ENCODE measurements around the gene SCNN1B. TPM values are rescaled to one million over a fixed set of nuclear protein-coding genes. Genes with fewer than 3 reads are reported as not detected.

The SCNN1B gene
- total RNA-seq, 1 donor from 2014 or later, result not detected

- intact Hi-C loops (cut with DNase I), result no loop called here
- peak; percentile 9 for DNase-seq (ENCODE audit: low spot score)
These were observed 16.5 kb downstream of the SCNN1B start for GRCh38 chr16:23318639-23319038.

DNA sequence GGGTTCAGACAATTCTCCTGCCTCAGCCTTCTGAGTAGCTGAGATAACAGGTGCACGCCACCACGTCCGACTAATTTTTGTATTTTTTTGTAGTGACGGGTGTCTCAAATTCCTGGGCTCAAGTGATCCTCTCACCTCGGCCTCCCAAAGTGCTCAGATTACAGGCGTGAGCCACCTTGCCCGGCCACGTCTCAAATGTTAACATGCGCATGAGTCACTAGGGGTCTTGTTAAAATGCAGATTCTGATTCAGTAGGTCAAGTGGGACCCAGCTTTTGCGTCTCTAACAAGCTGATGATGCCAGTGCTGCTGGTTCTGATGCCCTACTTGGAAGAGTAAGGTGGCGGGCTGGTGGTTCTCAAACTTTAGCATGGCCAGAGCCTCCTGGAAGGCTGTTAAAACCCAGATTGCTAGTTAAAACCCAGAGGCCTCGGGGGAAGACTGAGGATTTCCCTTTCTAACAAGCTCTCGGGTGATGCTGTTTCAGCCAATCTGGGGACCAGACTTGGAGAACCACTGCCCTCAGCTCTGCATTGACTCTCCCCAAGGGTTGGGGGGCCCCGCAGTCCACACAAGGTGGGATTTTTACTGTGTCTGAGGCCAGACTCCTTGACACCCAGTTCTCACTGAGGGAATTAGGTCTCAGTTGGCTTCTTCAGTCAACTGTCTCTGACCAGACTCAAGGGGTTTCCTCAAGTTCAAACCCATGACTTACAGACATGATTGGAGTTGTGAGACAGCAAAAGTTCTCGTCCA, 17.9 kb downstream of the SCNN1B start:
- intact Hi-C loops (cut with DNase I), result loop anchor here (10.0 kb wide), 1 partner anchor 65 kb away; no protein-coding TSS in a partner anchor
- peak; percentile 36 for DNase-seq (ENCODE audit: low spot score)

GRCh38 chr16:23320693-23321092, 18.6 kb downstream of the SCNN1B start:
- intact Hi-C loops (cut with DNase I), result loop anchor here (10.0 kb wide), 1 partner anchor 64 kb away; no protein-coding TSS in a partner anchor

DNA sequence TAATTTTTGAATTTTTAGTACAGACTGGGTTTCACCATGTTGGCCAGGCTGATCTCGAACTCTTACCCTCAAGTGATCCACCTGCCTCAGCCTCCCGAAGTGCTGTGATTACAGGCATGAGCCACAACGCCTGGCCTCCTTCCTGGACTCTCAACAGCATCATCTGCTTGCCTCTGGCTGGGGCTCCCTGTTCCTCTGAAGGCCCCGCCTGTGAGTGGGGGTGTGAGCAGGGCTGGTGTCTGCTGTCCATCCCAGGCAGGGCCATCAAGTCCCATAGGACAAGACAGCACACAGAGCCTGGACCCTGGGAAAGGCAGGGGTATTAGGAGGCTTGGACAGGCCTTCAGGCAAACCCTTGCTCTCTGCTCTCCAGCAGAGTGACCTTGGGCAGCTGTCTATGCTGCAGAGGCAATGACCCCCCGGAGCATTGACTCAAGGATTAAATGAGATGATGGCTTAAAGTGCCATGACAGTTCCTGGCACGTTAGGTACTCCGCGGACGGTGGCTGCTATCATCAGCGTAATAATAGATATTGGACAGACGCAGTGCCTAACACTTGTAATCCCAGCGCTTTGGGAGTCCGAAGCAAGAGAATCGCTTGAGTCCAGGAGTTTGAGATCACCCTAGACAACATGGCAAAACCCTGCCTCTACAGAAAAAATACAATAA, 19.2 kb downstream of the SCNN1B start:
- DNase-seq (ENCODE audit: low spot score), result peak; percentile 59
- intact Hi-C loops (cut with DNase I), result loop anchor here (10.0 kb wide), 1 partner anchor 63 kb away; no protein-coding TSS in a partner anchor

More at GRCh38 chr16:23320693-23321092, 18.6 kb downstream of the SCNN1B start:
- DNase-seq (ENCODE audit: low spot score), result peak; percentile 31

DNA sequence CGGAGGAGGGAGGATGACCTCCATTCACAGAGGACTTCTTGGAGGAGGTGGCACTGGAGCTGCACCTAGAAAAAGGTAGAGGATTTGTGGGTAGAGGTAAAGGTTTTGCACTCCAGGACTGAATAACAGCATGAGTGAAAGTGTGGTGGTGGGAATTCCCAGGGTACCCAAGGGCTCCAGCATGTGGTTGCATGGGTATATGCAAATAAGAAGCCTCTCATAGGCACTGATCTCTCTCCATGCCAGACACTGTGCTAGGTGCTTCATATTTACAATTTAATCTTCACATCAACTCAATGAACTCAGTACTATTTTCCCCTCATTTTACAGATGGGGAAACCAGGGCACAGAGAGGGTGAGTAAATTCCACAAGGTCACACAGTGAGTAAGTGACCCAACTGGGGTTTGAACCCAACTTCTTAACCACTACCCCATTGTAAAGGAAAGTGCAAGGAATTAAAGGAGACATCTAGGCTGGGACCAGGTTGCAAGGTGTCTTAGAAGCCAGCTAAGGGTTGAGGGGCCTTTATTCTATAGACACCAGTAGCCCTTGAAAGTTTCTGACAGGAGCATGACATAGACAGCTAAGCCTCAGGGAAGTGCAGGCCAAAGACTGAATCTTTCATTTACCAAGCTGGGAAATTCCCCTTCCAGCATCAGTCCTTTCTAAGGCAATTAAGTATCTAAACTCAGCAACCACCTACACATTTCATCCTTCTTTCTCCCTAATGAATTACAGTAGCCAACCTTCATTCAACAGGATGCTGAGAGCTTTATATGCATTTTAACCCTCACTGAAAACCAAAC, 21.3 kb downstream of the SCNN1B start:
- intact Hi-C loops (cut with DNase I), result loop anchor here (10.0 kb wide), 1 partner anchor 61 kb away; no protein-coding TSS in a partner anchor

DNA sequence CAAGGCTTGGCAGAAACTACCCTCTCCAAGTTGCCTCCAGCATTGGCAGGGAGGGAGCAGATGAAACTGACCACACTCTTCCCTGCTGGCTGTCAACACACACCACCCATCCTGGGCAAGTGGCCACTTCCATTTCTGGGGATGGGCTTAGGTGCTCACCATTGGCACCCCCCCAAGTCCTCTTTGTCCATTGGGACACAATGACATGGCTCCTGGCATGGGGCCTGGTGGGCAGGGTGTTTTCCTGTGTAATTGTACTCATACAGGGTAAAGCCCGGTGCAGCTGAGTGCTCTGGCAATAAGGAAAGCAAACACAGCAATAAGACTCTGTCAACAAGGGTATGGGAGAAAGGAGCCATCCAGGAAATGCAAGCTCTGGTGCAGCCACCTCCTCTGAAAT, 22.6 kb downstream of the SCNN1B start:
- no peak for DNase-seq (ENCODE audit: low spot score)
- intact Hi-C loops (cut with DNase I), result loop anchor here (10.0 kb wide), 1 partner anchor 60 kb away; no protein-coding TSS in a partner anchor

More for the DNA sequence above, 21.3 kb downstream of the SCNN1B start:
- DNase-seq (ENCODE audit: low spot score), result peak; percentile 35

- no peak for DNase-seq (ENCODE audit: low spot score)
- intact Hi-C loops (cut with DNase I), result loop anchor here (10.0 kb wide), 1 partner anchor 57 kb away; no protein-coding TSS in a partner anchor
These were observed 25.7 kb downstream of the SCNN1B start for GRCh38 chr16:23327836-23328235.

DNA sequence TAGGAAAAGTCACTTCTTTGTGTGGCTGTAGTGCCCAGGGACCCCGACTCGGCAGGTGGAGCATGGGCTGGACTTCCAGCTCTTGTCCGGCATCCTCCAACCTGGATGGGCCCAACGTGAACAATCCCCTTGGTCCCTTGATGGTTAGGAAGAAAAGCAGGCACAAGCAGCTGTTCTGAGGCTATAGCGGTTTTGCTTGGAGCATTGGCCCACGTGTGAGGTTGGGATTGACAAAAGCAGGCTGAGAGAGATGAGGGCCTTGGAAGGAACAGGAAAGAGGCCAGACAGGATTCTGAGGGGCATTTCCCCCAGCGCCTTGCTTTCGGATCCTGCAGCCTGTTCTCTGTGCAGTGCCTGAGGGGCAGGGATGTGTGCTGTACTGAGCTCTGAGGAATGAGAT, 28.1 kb downstream of the SCNN1B start:
- intact Hi-C loops (cut with DNase I), result no loop called here
- DNase-seq (ENCODE audit: low spot score), result no peak

GRCh38 chr16:23330583-23331249, 28.6 kb downstream of the SCNN1B start:
- DNase-seq (ENCODE audit: low spot score), result no peak

GRCh38 chr16:23333034-23333579, 31.0 kb downstream of the SCNN1B start:
- no peak for DNase-seq (ENCODE audit: low spot score)
- intact Hi-C loops (cut with DNase I), result no loop called here

More at GRCh38 chr16:23330583-23331249, 28.6 kb downstream of the SCNN1B start:
- intact Hi-C loops (cut with DNase I), result no loop called here

DNA sequence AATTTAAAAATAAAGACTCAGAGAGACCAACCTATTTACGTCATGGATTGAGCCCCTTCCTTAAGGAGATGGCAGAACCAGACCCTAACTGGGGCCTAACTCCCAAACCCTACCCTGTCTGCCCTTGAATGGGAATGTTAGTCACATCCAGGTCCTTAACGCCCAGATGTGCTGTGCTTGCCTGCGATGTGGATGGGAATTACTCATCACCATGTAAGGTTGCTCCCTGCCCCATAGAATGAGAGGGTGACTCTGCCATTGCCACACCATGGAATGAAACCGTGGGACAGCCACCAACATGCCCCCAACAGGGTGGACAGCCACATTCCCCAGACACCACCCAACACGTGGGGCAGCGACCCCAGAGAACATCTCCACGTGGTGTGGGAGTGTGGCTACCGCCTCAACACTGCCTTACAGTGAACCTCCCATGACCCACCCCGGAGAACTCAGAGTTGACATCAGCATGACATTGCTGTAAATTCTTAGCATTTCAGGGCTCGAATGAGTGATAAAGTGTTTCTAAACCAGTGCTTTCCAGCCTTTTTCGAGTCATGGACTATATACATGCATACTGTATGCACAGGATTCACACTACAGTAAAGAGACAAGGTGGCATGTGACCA, 31.8 kb downstream of the SCNN1B start:
- DNase-seq (ENCODE audit: low spot score), result no peak
- intact Hi-C loops (cut with DNase I), result no loop called here

DNA sequence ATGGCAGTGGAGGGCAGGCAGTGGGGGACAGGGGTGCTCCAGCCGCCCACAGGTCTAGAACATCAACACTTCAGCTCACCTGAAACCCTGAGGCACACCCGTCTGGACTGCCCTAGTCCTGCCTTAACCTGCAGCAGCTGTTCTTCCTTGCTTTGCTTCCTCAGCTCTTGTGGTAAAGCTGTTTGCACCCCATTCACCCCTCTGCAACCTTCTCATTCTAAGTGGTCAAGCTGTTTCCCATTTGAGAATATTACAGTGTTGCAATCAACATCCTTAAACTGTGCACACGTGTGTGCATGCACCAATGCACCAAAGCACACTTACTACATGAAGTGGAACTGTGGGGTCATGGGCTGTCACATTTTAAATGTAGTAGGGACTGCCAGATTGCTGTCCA, 32.4 kb downstream of the SCNN1B start:
- intact Hi-C loops (cut with DNase I), result no loop called here
- no peak for DNase-seq (ENCODE audit: low spot score)

- intact Hi-C loops (cut with DNase I), result no loop called here
- no peak for DNase-seq (ENCODE audit: low spot score)
These were observed 32.8 kb downstream of the SCNN1B start for GRCh38 chr16:23334950-23335349.

GRCh38 chr16:23337836-23338550, 35.9 kb downstream of the SCNN1B start:
- DNase-seq (ENCODE audit: low spot score), result no peak
- intact Hi-C loops (cut with DNase I), result no loop called here

- intact Hi-C loops (cut with DNase I), result no loop called here
- no peak for DNase-seq (ENCODE audit: low spot score)
These were observed 37.7 kb downstream of the SCNN1B start for GRCh38 chr16:23339787-23340186.

DNA sequence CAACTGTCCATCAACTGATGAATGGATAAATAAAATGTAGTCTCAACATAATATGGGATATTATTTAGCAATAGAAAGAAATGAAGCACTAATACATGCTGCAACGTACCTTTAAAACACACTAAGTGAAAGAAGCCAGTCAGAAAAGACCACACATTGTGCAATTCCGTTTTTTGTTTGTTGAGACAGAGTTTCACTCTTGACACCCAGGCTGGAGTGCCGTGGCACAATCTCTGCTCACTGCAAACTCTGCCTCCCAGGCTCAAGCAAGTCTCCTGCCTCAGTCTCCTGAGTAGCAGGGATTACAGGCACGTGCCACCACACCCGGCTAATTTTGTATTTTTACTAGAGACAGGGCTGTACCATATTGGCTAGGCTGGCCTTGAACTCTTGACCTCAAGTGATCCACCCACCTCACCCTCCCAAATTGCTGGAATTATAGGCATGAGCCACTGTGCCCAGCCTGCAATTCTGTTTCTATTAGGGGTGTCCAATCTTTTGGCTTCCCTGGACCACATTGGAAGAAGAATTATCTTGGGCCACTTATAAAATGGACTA, 40.1 kb downstream of the SCNN1B start:
- intact Hi-C loops (cut with DNase I), result no loop called here
- no peak for DNase-seq (ENCODE audit: low spot score)
